GM21526 (cell line): Measurements from ENCODE around the gene BLM.
"Not testable (repeated sequence)": the region's sequence is repeated elsewhere in the genome, so short reads cannot be mapped to it uniquely, and the experiment has no call there.

Source experiments
- ATAC-seq: cut with Tn5 transposase; IDR thresholded peaks from one replicate; pipeline ENCODE4 v1.9.1; 2021; ENCODE audit warnings: moderate library complexity; ENCODE audit not compliant: unreplicated experiment, low FRiP score

Gene BLM

GRCh38 chr15:90839187-90840071, 122.3 kb downstream of the BLM start:
- peak; percentile 86 for ATAC-seq

- ATAC-seq: no peak
Measured at GRCh38 chr15:90840157-90840855, 123.2 kb downstream of the BLM start.

GRCh38 chr15:90840954-90841353, 123.8 kb downstream of the BLM start:
- ATAC-seq: no peak

- ATAC-seq: no peak
Measured at GRCh38 chr15:90844696-90845095, 127.5 kb downstream of the BLM start.

GRCh38 chr15:90845201-90845949, 128.2 kb downstream of the BLM start:
- peak; percentile 69 for ATAC-seq

GRCh38 chr15:90849424-90849823, 132.3 kb downstream of the BLM start:
- not testable (repeated sequence) for ATAC-seq

GRCh38 chr15:90851114-90851513, 134.0 kb downstream of the BLM start:
- no peak for ATAC-seq

- ATAC-seq: no peak
Measured at GRCh38 chr15:90851940-90852339, 134.8 kb downstream of the BLM start.

GRCh38 chr15:90855139-90855538, 138.0 kb downstream of the BLM start:
- ATAC-seq: no peak

- no peak for ATAC-seq
Measured at GRCh38 chr15:90857337-90857736, 140.2 kb downstream of the BLM start.

- ATAC-seq: no peak
Measured at GRCh38 chr15:90857883-90858443, 140.8 kb downstream of the BLM start.

- no peak for ATAC-seq
Measured at GRCh38 chr15:90859234-90860131, 142.3 kb downstream of the BLM start.

GRCh38 chr15:90860450-90860849, 143.3 kb downstream of the BLM start:
- ATAC-seq: no peak

- no peak for ATAC-seq
Measured at GRCh38 chr15:90860942-90861675, 144.0 kb downstream of the BLM start.

- ATAC-seq: no peak
Measured at GRCh38 chr15:90862487-90862886, 145.3 kb downstream of the BLM start.

GRCh38 chr15:90862964-90863778, 146.0 kb downstream of the BLM start:
- no peak for ATAC-seq

- no peak for ATAC-seq
Measured at GRCh38 chr15:90863987-90864386, 146.8 kb downstream of the BLM start.

GRCh38 chr15:90864507-90864906, 147.4 kb downstream of the BLM start:
- ATAC-seq: no peak
